ENCODE measurements around the gene VSTM1.
"Not testable (repeated sequence)": the region's sequence is repeated elsewhere in the genome, so short reads cannot be mapped to it uniquely, and the experiment has no call there.

VSTM1 gene

DNA sequence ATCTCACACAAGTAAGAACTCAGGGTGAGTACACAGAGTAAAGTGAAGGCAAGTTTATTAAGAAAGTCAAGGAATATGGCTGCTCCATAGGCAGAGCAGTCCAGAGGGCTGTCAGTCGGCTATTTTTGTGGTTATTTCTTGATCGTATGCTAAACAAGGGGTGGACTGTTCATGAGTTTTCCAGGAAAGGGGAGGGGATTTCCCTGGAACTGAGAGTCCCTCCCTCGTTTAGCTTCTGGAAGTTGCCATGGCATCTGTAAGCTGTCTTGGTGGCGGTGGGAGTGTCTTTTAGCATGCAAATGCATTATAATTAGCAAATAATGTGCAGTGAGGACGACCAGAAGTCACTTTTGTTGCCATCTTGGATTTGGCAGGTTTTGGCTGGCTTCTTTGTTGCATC is 5.8 kb upstream of the VSTM1 start:
- no peak for DNase-seq

DNA sequence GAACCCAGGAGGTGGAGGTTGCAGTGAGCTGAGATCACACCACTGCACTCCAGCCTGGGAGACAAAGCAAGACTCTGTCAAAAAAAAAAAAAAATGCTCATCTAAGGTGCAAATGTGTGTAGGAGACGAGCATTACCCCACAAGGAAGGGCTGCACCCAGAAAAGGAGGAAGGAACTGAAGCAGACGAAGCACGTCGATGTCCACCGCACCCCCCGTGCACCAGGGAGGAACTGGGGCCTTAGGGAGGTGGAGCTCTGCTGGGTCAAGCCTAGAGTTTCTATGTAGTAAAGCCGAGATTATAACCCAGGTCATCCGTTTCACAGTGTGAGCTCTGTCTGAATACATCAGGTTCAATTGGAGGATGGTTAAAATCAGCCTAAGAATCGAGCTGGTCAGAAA is 1.1 kb downstream of the VSTM1 start:
- DNase-seq: no peak

DNA sequence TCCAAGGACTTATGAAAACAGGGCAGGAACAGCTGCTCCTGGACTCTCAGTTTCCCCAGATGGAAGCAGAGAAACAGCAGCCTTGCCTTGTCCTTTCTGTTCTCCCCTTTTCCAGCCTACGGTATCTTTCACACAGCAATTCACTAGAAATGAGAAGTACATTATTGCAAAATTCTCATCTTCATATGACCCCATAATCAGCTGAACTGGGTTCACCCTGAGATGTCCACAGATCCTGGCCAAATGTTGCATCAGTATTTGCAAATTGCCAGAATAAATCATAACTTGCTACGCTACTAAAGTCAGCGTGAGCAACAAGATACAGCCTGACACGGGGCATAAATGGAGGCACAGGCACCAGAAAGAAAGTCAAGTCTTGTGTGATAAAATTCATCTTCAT is 16.1 kb downstream of the VSTM1 start:
- DNase-seq: no peak

DNA sequence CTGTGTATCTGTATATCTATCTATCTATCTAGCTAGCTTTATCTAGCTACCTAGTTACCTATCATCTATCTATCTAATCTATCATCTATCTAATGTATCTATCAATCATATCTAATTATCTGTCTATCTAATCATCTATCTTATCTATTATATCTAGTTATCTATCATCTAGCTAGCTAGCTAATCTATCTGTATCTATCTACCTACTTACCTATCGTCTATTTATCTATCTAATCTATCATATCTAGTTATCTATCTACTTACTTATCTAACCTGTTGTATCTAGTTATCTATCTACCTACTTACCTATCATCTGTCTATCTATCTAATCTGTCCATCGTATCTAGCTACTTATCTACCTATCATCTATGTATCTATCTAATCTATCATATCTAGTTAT is 17.9 kb downstream of the VSTM1 start:
- DNase-seq: no peak

DNA sequence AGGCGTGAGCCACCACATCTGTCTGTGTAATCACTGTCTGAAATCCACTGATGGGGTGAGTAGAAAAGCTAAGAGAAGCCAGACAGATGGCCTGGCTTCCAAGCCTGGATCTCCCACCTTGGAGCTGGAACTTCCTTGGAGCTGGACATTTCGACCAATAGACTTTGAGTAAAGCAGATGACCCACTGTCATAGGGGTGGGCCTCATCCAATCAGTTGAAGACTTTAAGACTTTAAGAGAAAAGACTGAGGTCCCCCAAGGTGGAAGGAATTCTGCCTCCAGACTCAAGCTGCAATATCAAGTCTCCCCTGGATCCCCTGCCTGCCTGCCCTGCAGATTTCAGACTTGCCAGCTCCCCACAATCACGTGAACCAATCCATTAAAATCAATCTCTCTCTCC is 20.7 kb downstream of the VSTM1 start:
- no peak for DNase-seq

DNA sequence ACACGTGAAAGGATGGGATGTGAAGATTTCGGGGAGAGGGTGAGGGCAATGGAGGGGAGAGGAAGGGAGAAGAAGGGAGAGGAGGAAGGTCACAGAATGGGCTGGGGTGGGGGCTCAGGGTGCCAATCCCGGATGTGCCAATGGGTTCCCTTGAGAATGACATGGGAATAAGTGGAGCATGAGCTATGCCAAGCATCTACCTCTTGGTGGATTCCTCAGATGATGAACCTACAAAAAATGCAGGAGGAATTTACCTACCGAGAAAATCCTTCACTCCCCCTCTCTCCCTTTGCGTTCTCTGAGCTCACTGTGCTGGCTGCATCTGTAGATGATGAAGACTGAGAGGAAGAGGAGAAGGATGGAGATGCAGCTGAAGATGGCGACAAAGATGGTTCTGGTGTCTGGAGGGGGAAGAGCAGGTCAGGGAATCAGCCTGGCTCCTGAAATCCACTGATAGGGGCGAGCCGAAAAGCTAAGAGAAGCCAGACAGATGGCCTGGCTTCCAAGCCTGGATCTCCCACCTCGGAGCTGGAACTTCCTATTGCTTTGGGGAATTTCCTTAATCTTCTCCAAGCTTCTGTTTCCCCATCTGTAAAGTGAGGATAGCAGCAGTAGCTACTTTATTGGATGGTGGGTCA is 21.6 kb downstream of the VSTM1 start:
- DNase-seq: peak; percentile 65

DNA sequence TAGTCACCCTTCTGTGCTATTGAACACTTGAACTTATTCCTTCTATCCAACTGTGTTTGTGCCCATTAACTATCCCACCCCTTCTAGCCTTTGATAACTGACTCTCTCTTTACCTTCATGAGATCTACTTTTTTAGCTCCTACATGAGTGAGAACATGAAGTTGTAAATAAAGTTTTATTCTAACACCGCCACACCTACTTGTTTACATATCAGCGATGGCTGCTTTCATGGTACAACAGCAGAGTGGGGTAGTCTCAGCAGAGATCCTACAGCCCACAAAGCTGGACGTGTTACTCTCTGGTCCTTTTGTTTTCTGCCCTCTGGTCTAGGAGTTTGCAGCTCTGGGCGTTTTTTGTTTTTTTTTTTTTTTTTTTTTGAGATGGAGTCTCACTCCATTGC is 23.7 kb downstream of the VSTM1 start:
- DNase-seq: no peak

DNA sequence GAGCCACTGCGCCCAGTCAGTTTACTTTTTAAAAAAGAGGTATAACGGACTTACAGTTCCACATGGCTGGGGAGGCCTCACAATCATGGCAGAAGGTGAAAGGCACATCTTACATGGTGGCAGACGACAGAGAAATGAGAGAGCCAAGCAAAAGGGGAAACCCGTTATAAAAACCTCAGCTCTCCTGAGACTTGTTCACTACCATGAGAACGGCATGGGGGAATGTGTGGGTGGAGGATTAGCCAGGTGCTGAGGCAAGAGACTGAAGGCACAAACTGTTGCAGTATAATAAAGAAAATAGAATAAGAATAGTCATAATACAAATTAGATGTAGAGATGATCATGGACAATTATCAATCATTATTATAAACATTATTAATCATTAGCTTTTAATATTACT is 27.2 kb downstream of the VSTM1 start:
- not testable (repeated sequence) for DNase-seq

DNA sequence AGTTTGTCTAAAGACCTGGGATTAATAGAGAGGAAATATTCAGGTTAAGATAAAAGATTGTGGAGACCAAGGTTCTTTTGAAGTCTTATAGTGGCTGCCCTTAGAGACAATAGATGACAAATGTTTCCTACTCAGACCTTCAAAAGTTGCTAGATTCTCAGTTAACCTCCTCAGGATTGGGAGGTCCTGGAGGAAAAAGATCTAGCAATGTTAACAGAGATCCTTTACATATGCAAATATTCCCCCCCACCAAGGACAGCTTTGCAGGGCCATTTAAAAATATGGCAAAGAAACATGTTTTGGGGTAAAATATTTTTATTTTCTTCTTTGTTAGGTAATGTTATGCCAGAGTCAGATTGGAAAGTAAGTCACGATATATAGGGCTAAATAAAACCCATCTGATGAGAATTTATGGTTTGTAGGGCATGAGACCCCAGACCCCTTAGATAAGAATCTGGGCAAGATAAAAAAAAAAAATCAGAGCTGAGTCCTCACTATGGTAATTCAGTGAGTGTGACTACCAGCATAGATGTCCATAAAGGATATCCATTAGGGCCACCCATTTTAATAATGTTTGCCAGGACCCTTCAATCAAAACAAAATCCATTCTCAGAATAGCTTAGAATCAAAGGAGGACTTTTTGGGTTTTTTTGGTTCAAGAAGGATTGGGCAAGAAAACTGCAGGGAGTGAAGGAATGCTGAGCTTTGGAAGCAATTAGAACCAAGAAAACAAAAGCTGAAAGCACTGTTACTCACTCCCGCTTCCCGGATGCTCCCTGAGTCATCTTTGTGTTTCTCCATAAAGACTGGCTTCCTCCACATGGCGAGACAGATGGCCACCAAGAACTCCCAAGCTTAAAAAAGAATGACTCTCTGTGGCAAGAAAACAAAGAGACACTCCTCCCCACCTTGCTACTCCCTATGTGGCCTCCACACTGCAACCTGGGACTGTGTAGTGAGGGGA is 28.2 kb downstream of the VSTM1 start:
- DNase-seq: peak; percentile 85

DNA sequence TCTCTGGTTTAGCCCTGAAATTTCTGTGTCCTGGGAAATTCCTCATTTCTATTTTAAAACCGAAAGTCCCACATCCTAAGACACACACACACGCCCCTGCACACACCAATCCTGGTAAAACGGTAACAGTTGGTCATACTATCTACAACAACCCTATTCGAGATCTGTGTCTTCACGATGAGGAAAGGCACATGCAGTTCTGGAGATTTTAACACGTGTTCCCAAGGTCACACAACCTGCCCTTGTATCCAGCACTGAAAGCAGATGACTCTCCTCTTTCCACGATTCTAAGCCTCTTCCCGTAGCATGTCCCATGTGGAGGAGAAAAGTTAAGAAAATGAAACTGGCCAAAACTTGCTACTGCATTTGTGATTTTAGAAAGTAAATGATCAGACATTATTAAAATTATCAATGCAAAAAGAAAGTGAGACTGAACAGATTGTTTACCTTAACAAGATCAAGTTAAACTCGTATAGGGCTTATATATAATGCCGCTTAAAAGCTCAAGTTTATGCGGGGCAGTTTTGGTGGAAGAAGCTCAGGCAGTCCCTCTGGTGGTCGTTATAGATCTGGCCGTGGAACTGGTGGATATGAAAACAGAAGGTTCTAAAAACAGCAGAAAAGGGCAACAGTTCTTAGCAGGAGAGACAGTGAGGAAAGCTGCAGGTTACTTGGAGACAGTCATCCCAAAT is 32.7 kb downstream of the VSTM1 start:
- DNase-seq: no peak

DNA sequence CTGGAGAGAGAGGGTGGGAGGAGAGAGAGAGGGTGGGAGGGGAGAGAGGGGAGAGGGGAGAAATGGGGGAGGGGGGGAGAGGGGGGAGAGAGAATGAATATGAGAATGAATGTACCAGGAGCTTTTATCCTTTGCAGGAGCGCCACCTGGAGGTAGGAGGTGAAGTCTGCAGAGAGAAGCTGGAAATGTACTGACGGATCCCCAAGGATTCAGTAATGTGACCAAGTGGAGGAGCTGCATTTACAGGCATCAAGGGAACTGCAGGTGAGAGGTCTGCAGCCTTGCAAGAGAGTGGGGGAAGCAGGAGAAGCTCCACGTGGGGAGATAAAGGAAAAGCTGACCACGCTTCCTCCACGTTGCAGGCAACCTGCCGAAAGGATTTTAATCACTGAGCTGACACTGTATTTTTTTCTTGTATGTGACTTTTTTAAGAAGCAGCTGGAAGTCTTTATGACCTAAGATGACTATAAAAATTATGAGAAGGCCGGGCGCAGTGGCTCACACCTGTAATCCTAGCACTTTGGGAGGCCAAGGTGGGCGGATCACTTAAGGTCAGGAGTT is 33.7 kb downstream of the VSTM1 start:
- DNase-seq: peak; percentile 79

DNA sequence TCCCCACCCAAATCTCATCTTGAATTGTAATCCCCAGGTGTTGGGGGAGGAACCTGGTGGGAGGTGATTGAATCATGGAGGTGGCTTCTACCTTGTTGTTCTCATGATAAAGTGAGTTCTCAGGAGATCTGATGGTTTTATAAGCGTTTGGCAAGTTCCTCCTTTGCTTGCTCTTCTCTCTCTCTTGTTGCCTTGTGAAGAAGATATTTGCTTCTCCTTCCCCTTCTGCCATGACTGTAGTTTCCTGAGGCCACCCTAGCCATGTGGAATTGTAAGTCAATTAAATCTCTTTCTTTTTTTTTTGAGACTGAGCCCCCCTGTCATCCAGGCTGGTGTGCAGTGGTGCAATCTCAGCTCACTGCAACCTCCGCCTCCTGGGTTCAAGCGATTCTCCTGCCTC is 34.4 kb downstream of the VSTM1 start:
- no peak for DNase-seq

DNA sequence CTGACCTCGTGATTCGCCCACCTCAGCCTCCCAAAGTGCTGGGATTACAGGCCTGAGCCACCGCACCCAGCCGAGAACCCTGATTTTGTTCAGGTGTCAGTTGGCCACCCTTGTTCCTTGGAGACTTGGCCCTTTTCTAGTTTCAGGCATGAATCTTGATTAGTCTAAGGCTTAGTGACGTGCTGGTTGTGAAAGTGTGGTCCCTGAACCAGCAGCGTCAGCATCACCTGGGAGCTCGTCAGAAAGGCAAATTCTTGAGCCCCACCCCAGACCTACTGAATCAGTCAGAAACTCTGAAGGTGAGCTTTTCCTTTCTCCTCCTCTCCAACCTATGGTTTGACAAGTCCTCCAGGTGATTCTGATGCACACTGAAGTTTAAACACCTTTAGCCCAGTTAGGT is 37.0 kb downstream of the VSTM1 start:
- no peak for DNase-seq

DNA sequence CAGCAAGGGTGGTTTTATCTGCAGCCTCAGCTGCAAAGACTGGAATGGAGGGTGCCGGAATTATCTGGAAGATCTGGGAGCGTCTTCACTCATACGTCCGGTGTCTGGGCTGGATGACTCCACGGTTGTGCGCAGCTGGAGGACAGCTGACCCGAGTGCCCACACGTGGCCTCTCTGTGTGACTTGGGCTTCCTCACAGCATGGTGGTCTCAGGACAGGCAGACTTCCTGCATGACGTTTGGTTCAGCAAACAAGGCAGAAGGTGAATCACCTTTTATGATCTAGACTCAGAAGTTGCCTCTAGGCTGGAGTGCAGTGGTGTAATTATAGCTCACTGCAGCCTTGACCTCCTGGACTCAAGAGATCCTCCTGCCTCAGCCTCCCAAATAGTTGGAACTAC is 39.0 kb downstream of the VSTM1 start:
- DNase-seq: no peak

DNA sequence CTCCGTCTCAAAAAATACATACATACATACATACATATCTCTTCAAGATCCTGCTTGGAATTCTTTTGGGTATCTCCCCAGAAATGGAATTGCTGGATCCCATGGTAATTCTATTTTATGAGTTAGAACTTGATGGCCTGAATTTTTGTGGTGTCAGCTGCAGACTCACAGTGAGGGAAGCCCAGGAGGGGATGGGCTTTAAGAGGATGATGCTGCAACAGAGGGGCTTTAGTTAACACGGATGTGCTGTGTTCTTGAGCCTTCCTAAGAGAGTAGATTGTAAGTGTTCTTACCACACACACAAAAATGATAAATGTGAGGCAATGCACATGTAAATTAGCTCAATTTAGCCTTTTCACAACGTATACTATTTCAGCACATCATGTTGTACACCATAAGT is 40.5 kb downstream of the VSTM1 start:
- no peak for DNase-seq

DNA sequence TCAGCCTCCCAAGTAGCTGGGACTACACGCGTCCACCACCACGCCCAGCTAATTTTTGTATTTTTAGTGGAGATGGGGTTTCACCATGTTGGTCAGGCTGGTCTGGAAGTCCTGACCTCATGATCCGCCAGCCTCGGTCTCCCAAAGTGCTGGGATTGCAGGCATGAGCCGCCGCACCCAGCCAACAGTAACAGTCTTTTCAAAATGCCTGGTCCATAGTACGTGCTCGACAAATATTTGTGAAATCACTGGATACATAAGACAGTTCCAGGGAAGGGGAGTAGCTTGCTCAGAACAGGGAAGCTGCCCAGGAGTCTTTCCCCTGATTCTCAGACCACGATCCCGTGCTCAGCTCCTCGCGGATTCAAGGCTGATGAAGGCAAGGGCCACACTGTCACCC is 41.8 kb downstream of the VSTM1 start:
- DNase-seq: no peak

DNA sequence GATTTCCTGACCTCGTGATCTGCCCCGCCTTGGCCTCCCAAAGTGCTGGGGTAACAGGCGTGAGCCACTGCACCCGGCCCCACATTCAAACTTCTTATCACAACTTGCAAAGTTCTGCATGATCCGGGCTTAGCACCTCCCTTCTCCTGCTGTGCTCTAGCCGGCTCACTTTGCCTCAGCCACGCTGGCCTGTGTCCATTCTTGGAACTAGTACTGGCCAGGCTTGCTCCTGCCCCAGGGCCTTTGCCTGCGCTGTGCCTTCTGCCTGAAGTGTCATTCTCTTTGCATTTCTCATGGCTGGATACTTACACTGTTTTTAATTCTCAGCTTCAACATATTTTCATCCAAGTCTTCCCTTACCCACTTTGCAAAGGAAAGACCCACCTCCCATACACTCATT is 42.3 kb downstream of the VSTM1 start:
- no peak for DNase-seq

DNA sequence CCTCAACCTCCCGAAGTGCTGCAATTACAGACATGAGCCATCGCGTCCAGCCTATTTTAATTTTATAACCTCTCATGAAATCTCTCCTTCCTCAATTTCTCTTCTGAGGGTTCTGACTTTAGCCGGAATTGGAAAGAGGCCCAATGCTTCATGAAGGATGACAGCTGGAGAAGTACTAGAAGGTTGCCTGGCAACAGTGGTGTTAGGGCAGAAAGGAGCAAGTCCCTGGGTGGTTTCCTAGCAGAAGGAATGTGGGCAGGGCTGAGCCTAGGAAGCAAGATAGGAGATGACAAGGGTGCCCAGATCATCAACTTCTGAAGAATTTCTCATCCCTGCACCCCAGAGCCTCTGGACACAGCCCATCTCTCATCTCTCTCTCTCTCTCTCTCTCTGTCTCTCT is 46.4 kb downstream of the VSTM1 start:
- DNase-seq: no peak

DNA sequence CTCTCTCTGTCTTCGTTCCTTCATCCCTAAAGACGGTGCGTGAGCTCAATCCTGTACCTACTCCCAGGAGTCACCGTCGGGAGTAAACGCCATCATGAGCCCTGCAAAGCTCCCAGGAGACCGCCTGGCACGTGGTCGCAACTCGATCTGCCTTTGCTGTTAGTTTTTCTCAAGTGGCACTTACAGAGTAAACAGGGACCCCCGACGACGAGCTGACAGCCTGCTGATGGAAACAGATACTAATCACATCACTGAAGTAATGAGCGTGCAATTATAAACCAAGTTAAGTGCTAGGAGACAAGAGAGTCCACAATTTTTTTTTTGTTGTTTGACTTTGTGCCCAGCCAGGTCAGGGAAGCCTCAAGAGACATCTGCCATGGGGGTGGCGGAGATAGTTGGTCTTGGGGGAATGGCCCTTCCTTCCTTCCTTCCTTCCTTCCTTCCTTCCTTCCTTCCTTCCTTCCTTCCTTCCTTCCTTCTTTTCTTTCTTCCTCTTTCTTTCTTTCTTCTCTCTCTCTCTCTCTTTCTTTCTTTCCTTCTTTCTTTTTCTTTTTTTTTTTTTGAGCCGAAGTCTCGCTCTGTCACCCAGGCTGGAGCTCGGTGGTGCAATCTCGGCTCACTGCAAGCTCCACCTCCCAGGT is 48.7 kb downstream of the VSTM1 start:
- no peak for DNase-seq

DNA sequence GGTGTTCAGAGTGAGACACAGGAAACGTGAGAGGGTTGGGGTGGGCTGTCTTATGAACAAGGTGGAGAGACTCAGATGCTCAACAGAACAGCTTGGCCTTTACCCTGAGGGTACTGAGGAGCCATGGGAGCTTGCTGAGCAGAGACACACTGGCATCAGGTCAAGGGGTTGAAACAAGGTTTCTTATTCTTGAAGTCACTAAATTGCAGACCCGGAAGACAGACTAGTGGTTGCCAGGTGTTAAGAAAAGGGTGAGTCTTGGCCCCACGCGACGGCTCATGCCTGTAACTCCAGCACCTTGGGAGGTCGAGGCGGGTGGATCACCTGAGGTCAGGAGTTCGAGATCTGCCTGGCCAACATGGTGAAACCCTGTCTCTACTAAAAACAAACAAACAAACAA is 49.8 kb downstream of the VSTM1 start:
- DNase-seq: no peak

DNA sequence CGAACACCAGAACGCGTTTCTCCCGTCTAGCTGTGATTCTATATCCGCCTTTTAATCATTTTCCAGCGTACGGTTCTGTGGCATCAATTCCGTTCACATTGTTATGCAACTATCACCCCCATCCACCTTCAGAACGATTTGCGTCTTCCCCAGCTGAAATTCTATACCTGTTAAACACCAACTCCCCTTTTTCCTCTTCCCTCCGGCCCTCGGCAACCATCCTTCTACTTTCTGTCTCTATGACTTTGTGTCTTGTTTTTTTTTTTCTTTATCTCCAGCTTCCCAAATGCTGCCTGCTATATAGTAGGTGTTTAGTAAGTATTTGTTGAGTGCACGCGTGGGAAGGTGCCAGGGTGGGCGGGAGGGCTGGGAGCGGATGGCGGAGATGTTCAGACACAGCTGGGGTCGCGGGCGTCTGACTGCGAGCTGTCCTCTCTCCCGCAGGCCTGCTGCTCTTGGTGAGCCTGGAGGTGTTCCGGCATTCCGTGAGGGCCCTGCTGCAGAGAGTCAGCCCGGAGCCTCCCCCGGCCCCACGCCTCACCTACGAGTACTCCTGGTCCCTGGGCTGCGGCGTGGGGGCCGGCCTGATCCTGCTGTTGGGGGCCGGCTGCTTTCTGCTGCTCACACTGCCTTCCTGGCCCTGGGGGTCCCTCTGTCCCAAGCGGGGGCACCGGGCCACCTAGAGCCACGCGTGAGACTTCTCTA is 52.0 kb downstream of the VSTM1 start:
- DNase-seq: peak; percentile 65

DNA sequence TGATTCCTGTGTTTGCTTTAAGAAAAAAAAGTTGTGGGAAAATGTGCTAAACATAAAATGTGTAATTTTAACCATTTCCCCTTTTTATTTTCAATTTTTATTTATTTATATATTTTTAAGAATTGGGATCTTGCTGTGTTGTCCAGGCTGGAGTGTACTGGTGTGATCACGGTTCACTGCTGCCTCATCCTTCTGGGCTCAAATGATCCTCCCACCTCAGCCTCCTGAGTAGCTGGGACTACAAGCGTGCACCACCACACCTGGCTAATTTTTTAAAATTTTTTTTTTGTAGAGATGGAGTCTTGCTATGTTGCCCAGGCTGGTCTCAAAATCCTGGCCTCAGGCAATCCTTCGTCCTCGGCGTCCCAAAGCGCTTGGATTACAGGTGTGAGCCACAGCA is 53.2 kb downstream of the VSTM1 start:
- DNase-seq: no peak
